NCI-H1436 treated with DMSO at 0.1 percent for 48 hours (cell line): ENCODE data around the gene RHPN2.
"Not testable (repeated sequence)": the region's sequence is repeated elsewhere in the genome, so short reads cannot be mapped to it uniquely, and the experiment has no call there.

Experiments used
- DNase-seq: peaks from one replicate; lab custom pipeline; 2025; lab: John Stamatoyannopoulos, UW

Gene RHPN2

DNA sequence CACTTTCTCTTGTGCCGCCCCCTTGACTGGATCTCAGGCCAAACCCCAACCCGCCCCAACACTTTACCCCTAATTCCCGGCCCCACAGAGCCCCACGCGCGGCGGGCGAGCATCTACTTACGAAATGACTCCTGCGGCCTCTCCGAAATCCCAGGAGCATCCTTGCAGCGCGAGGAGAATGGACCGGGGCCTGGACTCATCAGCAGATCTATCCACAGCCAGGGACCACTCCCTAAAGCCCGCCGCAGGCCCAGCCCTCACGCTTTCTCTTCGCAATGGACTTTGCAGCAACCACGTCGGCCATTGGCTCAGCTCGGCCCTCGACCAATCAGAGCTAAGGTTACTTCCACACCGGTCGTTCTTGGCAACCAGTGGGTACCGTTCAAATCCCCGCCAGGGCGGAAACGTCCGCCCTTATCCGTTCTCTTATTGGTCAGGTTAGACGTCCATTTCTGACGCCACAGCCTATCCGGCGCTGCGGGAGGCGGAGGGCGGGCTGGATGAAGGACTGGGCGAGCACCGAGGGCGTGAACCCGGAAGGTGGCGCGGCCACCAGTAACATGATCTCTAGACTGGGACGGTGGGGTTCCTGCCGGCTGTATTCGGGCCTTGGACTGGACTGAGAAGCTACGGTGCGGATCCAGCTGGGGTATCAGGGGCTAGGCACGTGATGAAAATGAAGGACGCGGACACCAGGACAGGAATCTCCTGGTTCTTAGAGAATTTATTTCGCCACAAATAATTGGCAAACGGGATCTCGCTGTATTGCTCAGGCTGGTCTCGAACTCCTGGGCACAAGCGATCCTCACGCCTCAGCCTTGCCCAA is 92.8 kb downstream of the RHPN2 start, which contains the start of the genes CEP89 and FAAP24:
Gene CEP89, minus strand, starts transcription at position 244 of the 826 bp plus-strand sequence. Its CDS starts 84 bp downstream, at position 160.
Gene FAAP24, plus strand, starts transcription at position 528 of the 826 bp plus-strand sequence. CDS start 955 bp downstream, outside the sequence.
- peak; percentile 97 for DNase-seq

DNA sequence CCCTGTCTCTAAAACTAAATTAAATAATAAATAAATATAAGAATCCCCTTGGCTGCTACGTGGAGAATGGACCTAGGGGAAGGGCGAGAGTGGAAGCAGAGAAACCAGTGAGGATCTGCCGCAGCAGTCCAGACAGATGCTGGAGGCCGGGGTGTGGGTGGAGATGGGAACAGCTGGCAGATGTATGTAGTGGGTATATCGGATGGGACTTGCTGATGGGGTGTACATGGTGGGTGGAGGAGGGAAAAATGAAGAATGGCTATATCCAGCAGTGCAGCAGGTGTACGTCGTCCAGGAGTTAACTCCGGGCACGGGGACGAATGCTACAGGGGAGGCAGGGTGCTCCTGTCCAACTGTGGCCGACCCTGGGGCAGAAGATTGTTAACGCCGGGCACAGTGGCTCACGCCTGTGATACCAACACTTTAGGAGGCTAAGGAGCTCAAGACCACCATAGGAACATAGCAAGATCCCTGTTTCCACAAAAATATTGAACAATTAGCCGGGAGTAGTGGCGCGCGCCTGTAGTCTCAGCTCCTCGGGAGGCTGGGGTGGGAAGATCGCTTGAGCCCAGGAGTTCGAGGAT is 93.6 kb downstream of the RHPN2 start:
- DNase-seq: no peak

DNA sequence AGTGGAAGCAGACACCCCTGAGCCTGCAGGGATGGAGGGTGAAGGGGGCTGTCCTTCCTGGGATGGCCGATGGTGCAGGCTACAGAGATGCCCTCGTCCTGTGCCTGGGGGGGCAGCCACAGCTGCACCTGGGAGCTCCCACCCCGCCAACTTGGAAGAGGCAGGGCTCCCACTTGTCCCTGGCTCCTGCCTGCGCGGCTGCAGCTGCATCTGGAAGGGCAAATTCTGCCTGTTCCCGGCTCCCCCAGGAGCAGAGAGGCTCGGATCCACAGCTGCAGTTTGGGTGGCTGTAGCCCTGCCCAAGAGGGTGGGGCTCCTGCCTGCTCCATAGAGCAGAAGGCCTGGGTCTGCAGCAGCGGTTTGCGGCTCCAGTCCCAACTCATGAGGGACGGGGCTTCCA is 95.1 kb downstream of the RHPN2 start:
- DNase-seq: no peak

DNA sequence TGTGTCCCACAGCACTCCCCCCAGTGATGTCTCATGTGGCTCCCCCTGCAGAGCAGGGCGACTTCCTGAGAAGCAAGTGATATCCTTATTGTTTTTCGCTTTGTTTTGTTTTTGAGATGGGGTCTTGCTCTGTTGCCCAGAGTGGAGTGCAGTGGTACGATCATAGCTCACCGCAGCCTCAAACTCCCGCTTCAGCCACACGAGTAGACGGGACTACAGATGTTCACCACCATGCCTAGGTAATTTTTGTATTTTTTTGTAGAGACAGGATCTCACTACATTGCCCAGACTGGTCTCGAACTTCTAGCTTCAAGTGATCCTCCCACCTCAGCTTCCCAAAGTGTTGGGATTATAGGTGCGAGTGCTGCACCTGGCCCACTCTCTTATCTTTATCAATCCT is 97.9 kb downstream of the RHPN2 start:
- DNase-seq: no peak

DNA sequence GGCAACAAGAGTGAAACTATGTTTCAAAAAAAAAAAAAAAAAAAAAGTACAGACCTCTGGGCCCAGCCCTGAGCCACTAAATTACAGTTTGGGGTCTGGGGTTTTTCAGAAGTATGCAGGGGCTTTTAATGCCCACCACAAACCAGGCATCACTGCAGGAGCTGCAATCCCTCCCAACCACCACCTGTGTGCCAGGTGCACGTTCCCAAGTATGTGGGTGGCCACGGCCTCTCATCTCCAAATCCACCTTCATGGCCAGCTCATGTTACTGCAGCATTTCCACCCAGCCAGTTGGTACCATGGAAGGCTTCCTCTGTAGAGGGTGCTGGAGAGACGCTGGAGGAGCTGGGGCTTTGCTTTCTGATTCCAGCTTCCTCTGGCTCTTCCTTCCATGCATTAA is 119.4 kb downstream of the RHPN2 start:
- no peak for DNase-seq

DNA sequence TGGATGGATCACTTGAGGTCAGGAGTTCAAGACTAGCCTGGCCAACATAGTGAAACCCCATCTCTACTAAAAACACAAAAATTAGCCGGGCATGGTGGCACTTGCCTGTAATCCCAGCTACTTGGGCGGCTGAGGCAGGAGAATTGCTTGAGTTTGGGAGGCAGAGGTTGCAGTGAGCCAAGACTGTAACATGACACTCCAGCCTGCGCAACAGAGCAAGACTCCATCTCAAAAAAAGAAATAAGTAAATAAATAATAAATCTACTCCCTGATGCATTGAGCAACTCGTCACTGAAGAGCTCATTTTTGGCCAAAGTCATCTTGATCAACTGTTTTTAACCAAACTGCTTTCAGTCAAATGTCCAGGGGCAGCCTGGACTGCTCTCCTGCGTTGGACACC is 123.4 kb downstream of the RHPN2 start:
- not testable (repeated sequence) for DNase-seq

DNA sequence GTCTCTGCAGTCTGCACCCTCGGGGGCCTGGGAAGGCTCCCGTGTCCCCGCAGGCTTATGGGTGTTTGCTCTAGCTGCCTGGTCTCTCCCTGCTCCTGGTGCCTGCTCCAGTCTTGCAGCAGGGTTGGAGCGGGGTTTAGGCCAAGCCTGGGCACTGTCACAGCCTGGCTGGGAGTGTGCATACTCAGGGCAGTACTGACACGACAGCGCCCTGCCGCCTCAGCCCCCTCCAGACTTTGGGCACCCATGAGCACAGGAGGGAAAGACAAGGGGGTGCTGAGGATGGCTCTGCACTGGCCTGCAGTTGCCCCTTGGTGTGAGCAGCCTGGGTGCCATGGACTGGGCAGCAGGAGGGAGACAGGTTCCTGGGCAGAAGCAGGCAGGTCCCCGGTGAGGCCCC is 128.6 kb downstream of the RHPN2 start:
- no peak for DNase-seq

DNA sequence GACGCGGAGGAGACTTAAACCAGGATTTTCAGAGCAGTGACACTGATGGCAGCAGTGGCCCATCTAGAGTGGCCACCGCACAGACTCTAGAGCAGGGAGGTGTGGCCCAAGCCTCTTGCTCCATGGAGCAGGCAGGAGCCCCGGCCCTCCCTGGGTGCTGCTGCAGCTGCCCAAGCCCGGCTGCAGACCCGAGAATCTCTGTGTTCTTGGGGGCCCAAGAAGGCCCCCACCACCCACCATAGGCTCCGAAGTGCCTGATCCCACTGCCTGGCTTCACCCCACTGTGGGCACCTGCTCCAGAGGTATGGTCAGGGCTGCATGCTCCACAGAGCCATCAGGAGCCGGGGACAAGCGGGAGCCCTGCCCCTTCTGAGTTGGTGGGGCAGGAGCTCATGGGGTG is 129.1 kb downstream of the RHPN2 start:
- DNase-seq: no peak

DNA sequence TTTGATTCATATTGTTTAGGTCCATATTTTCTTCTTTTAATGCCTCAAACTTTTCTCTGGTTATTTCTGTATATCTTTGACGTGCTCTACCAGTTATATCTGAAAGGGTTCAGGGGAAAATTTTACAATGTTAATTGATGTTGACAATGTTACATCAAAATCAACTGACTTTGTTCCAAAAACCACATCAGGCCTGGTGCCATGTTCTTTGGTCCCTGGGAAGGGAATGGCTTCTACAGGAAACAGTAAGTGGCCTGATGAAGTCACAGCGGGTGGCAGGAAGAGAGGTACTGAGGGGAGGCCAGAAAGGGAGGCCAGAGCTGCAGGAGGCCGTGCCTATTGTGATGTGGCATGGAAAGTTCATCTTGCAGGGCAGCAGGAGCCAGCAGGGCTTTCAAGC is 131.1 kb downstream of the RHPN2 start:
- DNase-seq: no peak

DNA sequence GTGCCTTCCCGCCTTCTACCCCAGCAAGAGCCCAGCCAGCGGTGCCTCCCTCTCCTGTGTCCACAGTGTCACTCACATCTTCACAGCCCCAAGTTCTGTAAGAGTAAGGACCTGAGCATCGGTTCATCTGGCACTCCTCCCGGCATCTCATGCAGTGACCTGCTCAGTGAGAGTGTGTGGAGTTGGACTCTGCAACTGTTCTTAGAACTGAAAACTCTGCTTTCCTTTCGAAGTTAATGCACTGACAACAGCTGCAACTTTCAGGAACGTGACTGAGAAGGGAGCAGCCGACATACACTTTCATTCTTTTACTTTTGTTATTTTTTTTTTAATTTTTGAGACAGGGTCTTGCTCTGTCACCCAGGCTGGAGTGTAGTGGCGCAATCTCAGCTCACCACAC is 134.1 kb downstream of the RHPN2 start:
- no peak for DNase-seq

DNA sequence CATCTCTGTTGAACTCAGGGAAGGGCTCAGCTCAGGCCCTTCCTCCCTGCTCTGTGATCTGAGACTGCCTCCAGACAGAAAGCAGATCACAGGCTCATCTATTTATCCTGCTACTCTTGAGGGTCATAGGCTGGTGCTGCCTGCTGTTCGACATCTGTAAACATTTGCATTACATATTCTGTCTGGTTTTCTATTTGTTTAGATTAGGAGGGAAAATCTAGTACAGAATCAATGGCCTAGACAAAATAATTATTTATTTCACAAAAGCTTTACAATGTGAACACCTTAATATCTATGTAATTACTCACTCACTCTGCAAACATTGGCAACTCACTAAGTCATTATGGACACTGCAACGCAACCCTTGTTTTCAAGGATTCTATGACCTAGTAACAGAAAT is 135.9 kb downstream of the RHPN2 start:
- no peak for DNase-seq
